Central memory CD8-positive, alpha-beta T cell (primary cell): ENCODE results near the gene OPA1.
A peak's percentile ranks its signal among the peaks of the same experiment; 100 is the strongest.

Experiments
- ATAC-seq: fragments of 150-1000 bp; cut with Tn5 transposase; replicated peaks from 2 replicates; pipeline ENCODE4 v1.10.0; 2022; ENCODE audit warnings: mild to moderate bottlenecking, moderate FRiP score, moderate number of reproducible peaks; ENCODE audit not compliant: poor library complexity, severe bottlenecking; ENCODE audit errors: extremely low read depth
- DNase-seq, 2 donors: peaks; one replicate each; pipeline ENCODE4 v3.0.0; 2021; ENCODE audit warnings: low spot score in 2 of 2
- H3K27ac Mint-ChIP-seq: one replicate; pipeline ENCODE4 v1.8.0; 2022; ENCODE audit warnings: low read depth, mild to moderate bottlenecking, moderate library complexity, mixed read lengths
- H3K27me3 Mint-ChIP-seq: one replicate; pipeline ENCODE4 v1.8.0; 2022; ENCODE audit warnings: mixed read lengths
- H3K36me3 Mint-ChIP-seq: one replicate; pipeline ENCODE4 v1.8.0; 2022; ENCODE audit warnings: mild to moderate bottlenecking, moderate library complexity, mixed read lengths; ENCODE audit not compliant: insufficient read depth
- H3K4me1 Mint-ChIP-seq: one replicate; pipeline ENCODE4 v1.8.0; 2022; ENCODE audit warnings: mixed read lengths
- H3K4me3 Mint-ChIP-seq: one replicate; pipeline ENCODE4 v1.8.0; 2022; ENCODE audit warnings: mild to moderate bottlenecking, moderate library complexity, mixed read lengths
- H3K9me3 Mint-ChIP-seq: one replicate; pipeline ENCODE4 v1.8.0; 2022; ENCODE audit warnings: mixed read lengths

OPA1 gene

DNA sequence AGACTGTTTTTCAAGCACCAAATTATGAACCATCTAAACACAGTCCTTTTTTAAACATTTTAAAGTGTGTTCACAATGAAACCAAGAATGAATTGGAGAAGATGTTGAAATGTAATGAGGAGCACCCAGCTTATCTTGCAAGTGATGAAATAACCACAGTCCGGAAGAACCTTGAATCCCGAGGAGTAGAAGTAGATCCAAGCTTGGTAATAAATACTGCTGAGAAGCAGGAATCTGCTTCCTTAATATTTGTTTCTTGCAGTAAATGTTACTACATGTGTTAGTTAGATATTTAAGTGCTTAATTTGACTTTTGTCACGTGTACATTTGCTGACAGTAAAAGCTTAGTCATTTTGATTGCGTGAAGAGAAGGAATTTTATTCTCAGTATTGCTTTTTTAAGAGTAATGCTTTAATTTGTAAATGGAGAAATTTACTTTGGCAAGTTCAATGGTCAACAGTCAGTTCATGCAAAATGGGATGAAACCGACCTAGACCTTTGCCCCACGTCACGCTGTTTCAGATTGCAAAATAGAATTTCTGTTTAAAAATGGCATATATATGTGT is 69.8 kb downstream of the OPA1 start:
- DNase-seq (no peak), ATAC-seq (no peak)
- Mint-ChIP-seq H3K4me1 (no peaks in the 10 kb centered on the region), H3K4me3 (no peak overlapping the region), H3K27ac (no peak overlapping the region), H3K27me3 (no peaks in the 10 kb centered on the region), H3K36me3 (peaks cover 59% of the 10 kb centered on the region), H3K9me3 (no peaks in the 10 kb centered on the region)

DNA sequence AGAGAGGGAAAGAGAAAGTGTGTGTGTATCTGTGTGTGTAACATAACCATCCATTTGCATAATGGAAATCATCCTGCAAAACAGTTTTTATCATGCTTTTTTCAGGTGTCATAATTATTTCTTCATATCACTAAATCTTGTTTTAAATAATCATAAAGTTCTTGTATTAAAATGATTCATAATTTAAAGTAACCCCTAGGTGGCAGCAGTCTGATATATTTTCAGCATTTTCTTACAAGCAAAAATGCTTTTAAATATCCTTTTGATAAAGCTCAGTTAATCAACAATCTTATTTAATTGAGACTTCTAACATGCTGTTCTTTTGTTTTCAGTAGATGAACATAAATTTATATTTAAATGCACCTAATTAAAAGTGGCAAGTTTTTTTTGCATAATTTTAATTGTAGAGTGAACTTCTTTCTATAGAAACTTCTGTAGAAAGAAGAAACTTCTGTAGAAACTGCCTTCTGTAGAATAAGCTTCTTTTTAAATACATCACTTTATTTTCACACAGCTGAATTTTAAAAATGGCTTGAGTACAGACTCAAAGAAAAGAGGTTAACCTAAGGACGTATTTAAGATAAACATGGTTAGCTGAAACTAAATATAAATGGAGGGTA is 72.5 kb downstream of the OPA1 start:
- Mint-ChIP-seq H3K4me3 (no peak overlapping the region), H3K36me3 (peaks cover 55% of the 10 kb centered on the region), H3K27ac (no peak overlapping the region), H3K4me1 (peaks cover 1% of the 10 kb centered on the region), H3K27me3 (no peaks in the 10 kb centered on the region), H3K9me3 (no peaks in the 10 kb centered on the region)
- no peak for ATAC-seq
- DNase-seq: no peak

GRCh38 chr3:193673845-193674244 is 80.8 kb downstream of the OPA1 start:
- H3K9me3 Mint-ChIP-seq: no peaks in the 10 kb centered on the region
- no peak for ATAC-seq
- H3K27me3 Mint-ChIP-seq: no peaks in the 10 kb centered on the region
- no peak overlapping the region for H3K27ac Mint-ChIP-seq
- H3K4me3 Mint-ChIP-seq: no peak overlapping the region
- no peak for DNase-seq
- peaks cover 4% of the 10 kb centered on the region for H3K4me1 Mint-ChIP-seq
- H3K36me3 Mint-ChIP-seq: peaks cover 44% of the 10 kb centered on the region

DNA sequence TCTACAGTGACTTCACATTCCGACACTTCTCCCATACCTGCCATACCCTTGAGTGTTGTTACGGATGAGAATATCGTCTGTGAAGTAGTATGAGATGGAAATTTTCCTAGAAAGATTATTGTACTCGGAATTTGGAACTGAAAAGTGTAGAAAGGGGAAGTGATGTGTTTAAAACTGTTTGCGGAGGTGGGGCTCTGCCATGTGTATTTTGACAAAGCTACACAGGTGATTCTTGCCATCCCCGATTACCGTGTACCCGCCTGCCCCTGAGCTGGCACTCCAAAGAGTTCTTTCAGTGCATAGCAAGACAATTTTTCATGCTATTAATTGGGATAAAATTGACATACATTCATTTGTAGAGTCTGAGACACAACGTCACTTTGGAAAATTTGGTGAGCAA is 81.7 kb downstream of the OPA1 start:
- peaks cover 4% of the 10 kb centered on the region for H3K4me1 Mint-ChIP-seq
- H3K4me3 Mint-ChIP-seq: no peak overlapping the region
- H3K27ac Mint-ChIP-seq: no peak overlapping the region
- H3K27me3 Mint-ChIP-seq: no peaks in the 10 kb centered on the region
- ATAC-seq: no peak
- no peaks in the 10 kb centered on the region for H3K9me3 Mint-ChIP-seq
- no peak for DNase-seq
- peaks cover 40% of the 10 kb centered on the region for H3K36me3 Mint-ChIP-seq

GRCh38 chr3:193677734-193678133 is 84.7 kb downstream of the OPA1 start:
- ATAC-seq (no peak), DNase-seq (no peak)
- peaks cover 28% of the 10 kb centered on the region for H3K36me3 Mint-ChIP-seq
- no peaks in the 10 kb centered on the region for H3K27me3 Mint-ChIP-seq
- no peaks in the 10 kb centered on the region for H3K9me3 Mint-ChIP-seq
- H3K4me3 Mint-ChIP-seq: no peak overlapping the region
- H3K4me1 Mint-ChIP-seq: no peaks in the 10 kb centered on the region
- no peak overlapping the region for H3K27ac Mint-ChIP-seq

DNA sequence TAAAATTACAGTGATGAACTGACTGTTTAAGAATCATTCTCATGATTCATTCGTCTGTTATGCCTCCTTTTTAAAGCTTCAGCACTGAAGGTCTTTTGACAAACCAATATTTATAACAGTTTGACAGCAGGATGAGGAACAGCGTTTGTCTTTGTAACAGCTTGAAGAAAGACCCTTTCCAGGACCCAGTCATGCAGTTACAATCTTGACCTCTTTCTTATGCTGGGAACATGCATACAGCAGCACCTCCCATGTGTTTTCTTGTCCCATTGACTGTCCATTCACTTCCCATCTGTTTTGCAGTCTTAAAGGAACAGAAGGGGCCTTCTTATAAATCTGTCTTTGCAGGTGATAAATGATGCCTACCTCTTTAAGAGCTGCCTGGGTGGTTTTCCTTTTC is 87.2 kb downstream of the OPA1 start:
- H3K27me3 Mint-ChIP-seq: no peaks in the 10 kb centered on the region

DNA sequence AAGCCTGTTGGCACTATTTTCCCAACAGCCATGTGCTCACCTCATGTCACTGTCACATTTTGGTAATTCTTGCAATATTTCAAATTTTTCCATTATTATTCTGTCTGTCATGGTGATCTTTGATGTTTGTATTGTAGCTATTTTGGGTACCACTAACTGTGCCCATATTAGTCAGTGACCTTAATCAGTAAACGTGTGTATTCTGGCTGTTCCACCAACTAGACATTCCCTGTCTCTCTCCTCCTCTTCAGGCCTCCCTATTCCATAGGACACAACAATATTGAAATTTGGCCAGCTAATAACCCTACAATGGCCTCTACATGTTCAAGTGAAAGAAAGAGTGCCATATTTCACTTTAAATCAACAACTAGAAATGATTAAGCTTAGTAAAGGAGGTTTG is 88.6 kb downstream of the OPA1 start:
- no peak for DNase-seq
- ATAC-seq: no peak
- Mint-ChIP-seq H3K4me3 (no peak overlapping the region), H3K36me3 (peaks cover 17% of the 10 kb centered on the region), H3K27me3 (no peaks in the 10 kb centered on the region), H3K4me1 (no peaks in the 10 kb centered on the region), H3K9me3 (no peaks in the 10 kb centered on the region), H3K27ac (no peak overlapping the region)

More for the DNA sequence above, 87.2 kb downstream of the OPA1 start:
- peaks cover 21% of the 10 kb centered on the region for H3K36me3 Mint-ChIP-seq
- H3K27ac Mint-ChIP-seq: peak overlapping the region; percentile 33
- ATAC-seq (no peak), DNase-seq (no peak)
- no peak overlapping the region for H3K4me3 Mint-ChIP-seq
- H3K4me1 Mint-ChIP-seq: no peaks in the 10 kb centered on the region
- H3K9me3 Mint-ChIP-seq: no peaks in the 10 kb centered on the region

DNA sequence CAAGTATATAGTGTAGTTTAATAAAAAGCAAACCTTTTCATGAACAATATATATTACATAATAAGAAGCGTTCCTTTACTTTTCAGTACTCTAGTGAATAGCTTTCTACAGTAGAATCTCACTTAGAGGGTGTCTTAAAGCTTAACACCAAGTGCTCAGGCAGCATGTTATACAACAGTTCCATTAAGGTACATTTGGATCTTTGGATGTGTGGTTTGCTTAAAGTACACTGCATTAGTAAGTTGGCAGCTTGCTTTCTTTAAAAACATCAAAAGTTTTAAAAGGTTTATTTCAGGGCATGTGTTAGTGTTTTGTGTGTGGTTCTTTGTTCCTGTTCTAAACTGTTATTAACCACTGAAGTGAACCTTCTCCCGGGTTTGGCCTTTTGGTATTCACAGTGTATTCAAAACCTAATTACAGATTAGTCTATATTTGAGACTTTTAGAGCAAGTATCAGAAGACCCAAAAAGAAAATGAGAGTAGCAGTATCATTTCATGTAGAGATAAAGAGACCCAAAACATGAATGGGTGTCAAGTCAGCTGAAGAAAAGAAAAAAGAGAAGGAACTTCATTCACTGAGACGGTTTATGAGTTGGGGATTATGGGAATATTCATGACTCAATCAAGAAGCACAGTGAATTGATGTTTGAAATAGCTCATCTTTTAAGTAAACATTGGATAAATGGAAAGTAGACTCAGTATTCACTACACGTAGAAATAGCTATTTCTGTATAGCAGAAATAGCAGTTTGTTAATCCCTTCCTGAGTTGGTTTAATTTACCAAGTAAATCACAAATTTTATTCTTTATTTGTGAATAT is 93.9 kb downstream of the OPA1 start:
- peaks cover 16% of the 10 kb centered on the region for H3K36me3 Mint-ChIP-seq
- H3K27ac Mint-ChIP-seq: no peak overlapping the region
- H3K4me1 Mint-ChIP-seq: no peaks in the 10 kb centered on the region
- no peak for ATAC-seq
- no peaks in the 10 kb centered on the region for H3K27me3 Mint-ChIP-seq
- no peak for DNase-seq
- no peak overlapping the region for H3K4me3 Mint-ChIP-seq
- no peaks in the 10 kb centered on the region for H3K9me3 Mint-ChIP-seq

GRCh38 chr3:193688834-193689714 is 96.1 kb downstream of the OPA1 start:
- H3K27me3 Mint-ChIP-seq: no peaks in the 10 kb centered on the region
- H3K27ac Mint-ChIP-seq: no peak overlapping the region
- no peaks in the 10 kb centered on the region for H3K4me1 Mint-ChIP-seq

GRCh38 chr3:193693774-193694173 is 100.8 kb downstream of the OPA1 start:
- Mint-ChIP-seq H3K4me1 (no peaks in the 10 kb centered on the region), H3K9me3 (no peaks in the 10 kb centered on the region), H3K4me3 (no peak overlapping the region), H3K27ac (no peak overlapping the region), H3K27me3 (no peaks in the 10 kb centered on the region), H3K36me3 (peaks cover 26% of the 10 kb centered on the region)
- DNase-seq (no peak), ATAC-seq (no peak)

More at GRCh38 chr3:193688834-193689714, 96.1 kb downstream of the OPA1 start:
- DNase-seq (no peak), ATAC-seq (no peak)
- Mint-ChIP-seq H3K9me3 (no peaks in the 10 kb centered on the region), H3K4me3 (no peak overlapping the region), H3K36me3 (peaks cover 26% of the 10 kb centered on the region)

GRCh38 chr3:193701953-193702635 is 109.1 kb downstream of the OPA1 start:
- Mint-ChIP-seq H3K9me3 (no peaks in the 10 kb centered on the region), H3K4me3 (no peak overlapping the region), H3K27ac (no peak overlapping the region), H3K4me1 (no peaks in the 10 kb centered on the region), H3K36me3 (peaks cover 6% of the 10 kb centered on the region), H3K27me3 (no peaks in the 10 kb centered on the region)
- DNase-seq (no peak), ATAC-seq (no peak)

DNA sequence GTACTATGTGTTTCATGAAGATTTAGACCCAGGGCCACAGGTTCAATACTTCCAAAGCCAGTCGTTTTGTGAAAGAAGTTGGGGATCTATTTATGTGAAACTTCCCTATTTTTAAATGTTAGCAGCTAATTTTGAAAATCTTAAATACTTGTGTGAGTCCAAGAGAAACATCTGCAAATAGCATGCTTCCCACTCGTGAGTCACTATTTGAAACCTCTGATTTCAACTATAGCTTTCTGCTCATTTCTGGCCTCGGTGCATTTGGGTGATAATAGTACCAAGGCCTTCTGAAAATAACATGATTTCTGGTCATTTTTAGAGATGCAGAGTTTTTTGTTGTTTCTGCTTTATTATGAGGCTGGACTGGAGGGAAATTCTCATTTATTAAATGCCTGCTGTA is 110.0 kb downstream of the OPA1 start:
- Mint-ChIP-seq H3K4me3 (no peak overlapping the region), H3K27ac (no peak overlapping the region), H3K4me1 (no peaks in the 10 kb centered on the region), H3K36me3 (peaks cover 6% of the 10 kb centered on the region), H3K27me3 (no peaks in the 10 kb centered on the region), H3K9me3 (no peaks in the 10 kb centered on the region)
- DNase-seq (no peak), ATAC-seq (no peak)
